ENCODE data around the gene MKX.

GRCh38 chr10:27728338-27728737 lies 17.3 kb downstream of the MKX start:
- TF ChIP-seq CTCF (IDR thresholded peaks at IDR 0.05; ENCODE audit: poor library complexity), result no peak
- TF ChIP-seq EZH2 (IDR thresholded peaks at IDR 0.05; ENCODE audit: borderline replicate concordance), result no peak
- no peak for TF ChIP-seq EZH2phosphoT487 (IDR thresholded peaks at IDR 0.05; ENCODE audit: low read depth, severe bottlenecking, unreplicated experiment)
